Hepatocyte (in vitro differentiated cells): Measurements from ENCODE around the gene LPAR4.

Source experiments
- EZH2phosphoT487 ChIP-seq: fragments of 200-600 bp; sonication (generic); IDR thresholded peaks from one replicate; pipeline ENCODE4 v1.6.1; 2018; ENCODE audit warnings: antibody characterized with exemption, mild to moderate bottlenecking, low read depth, moderate library complexity; ENCODE audit not compliant: unreplicated experiment, severe bottlenecking
- TF ChIP-seq, protein P1 (sequence below): fragments of 200-600 bp; sonication (generic); IDR thresholded peaks from 2 replicates; pipeline ENCODE4 v1.5.1; 2016; ENCODE audit warnings: antibody characterized with exemption, mild to moderate bottlenecking; ENCODE audit not compliant: poor library complexity

GRCh38 chrX:78712336-78712735, 35.2 kb upstream of the LPAR4 start:
- TF ChIP-seq, protein P1, sequence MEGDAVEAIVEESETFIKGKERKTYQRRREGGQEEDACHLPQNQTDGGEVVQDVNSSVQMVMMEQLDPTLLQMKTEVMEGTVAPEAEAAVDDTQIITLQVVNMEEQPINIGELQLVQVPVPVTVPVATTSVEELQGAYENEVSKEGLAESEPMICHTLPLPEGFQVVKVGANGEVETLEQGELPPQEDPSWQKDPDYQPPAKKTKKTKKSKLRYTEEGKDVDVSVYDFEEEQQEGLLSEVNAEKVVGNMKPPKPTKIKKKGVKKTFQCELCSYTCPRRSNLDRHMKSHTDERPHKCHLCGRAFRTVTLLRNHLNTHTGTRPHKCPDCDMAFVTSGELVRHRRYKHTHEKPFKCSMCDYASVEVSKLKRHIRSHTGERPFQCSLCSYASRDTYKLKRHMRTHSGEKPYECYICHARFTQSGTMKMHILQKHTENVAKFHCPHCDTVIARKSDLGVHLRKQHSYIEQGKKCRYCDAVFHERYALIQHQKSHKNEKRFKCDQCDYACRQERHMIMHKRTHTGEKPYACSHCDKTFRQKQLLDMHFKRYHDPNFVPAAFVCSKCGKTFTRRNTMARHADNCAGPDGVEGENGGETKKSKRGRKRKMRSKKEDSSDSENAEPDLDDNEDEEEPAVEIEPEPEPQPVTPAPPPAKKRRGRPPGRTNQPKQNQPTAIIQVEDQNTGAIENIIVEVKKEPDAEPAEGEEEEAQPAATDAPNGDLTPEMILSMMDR, result no peak
- TF ChIP-seq EZH2phosphoT487, result no peak
